Endothelial cell of umbilical vein (primary cell): ENCODE results near the gene CA11. TPM values are rescaled to one million over a fixed set of nuclear protein-coding genes. Genes with fewer than 3 reads are reported as not detected.

Experiments used
- BruUV-seq: library from RNA; stranded (reverse); fragments of 400-500 nt; replicated peaks from 2 replicates; lab custom pipeline; 2021; lab: Mats Ljungman, UMichigan
- CTCF ChIA-PET: fragments of 300-600, 350-600 bp; sonication (Branson Sonifier 250); formaldehyde crosslinking; loops from one replicate; lab custom pipeline; 2021; ENCODE audit warnings: antibody characterized with exemption, inconsistent platforms; lab: Charles Lee
- POLR2A ChIA-PET: fragments of 300-600, 350-600 bp; sonication (Branson Sonifier 250); formaldehyde crosslinking; loops from one replicate; lab custom pipeline; 2021; ENCODE audit warnings: antibody characterized with exemption, inconsistent platforms; lab: Charles Lee
- DNase-seq: peaks from one replicate; pipeline ENCODE4 v3.0.0-alpha.2; 2011; ENCODE audit warnings: low read depth, low spot score
- FAIRE-seq: peaks from 2 replicates; lab custom pipeline; 2011; peaks lifted over from hg19 to GRCh38; lab: Jason Lieb, UNC
- H2AFZ ChIP-seq: 2 replicates; pipeline ENCODE4 v1.6.0; 2012; ENCODE audit warnings: low read depth, low read length, control low read depth, inconsistent platforms
- H3K27ac ChIP-seq: 2 replicates; pipeline ENCODE4 v1.5.1; 2011; ENCODE audit warnings: low read depth, mild to moderate bottlenecking, control low read depth, low read length, moderate library complexity; ENCODE audit not compliant: insufficient read depth
- H3K27me3 ChIP-seq, 2 experiments: 2 replicates each; pipeline versions ENCODE4 v1.6.0 to v1.6.1; 2011; ENCODE audit warnings: low read length in 2 of 2, mixed read lengths in 1 of 2; ENCODE audit not compliant: control insufficient read depth in 2 of 2, insufficient read depth in 2 of 2
- H3K36me3 ChIP-seq, 2 experiments: 2 replicates in 1 of 2; 3 replicates in 1 of 2; pipeline ENCODE4 v1.5.1; 2011; ENCODE audit warnings: low read length in 2 of 2, mild to moderate bottlenecking in 1 of 2, moderate library complexity in 1 of 2; ENCODE audit not compliant: control insufficient read depth in 2 of 2, insufficient read depth in 2 of 2; ENCODE audit errors: extremely low read depth in 1 of 2
- H3K4me1 ChIP-seq: 3 replicates; pipeline ENCODE4 v1.5.1; 2011; ENCODE audit warnings: mild to moderate bottlenecking, low read length; ENCODE audit not compliant: control insufficient read depth, insufficient read depth; ENCODE audit errors: extremely low read depth
- H3K4me2 ChIP-seq: 2 replicates; pipeline ENCODE4 v1.6.1; 2011; ENCODE audit warnings: low read length, control low read depth, mixed read lengths; ENCODE audit not compliant: insufficient read depth
- H3K4me3 ChIP-seq, 3 experiments: fragments of 200-600 bp in 1 of 3; sonication (generic), shearing (Covaris generic) in 1 of 3; replicated peaks in 1 of 3; 2 replicates each; pipeline ENCODE4 v1.5.1; 2011 to 2016; ENCODE audit warnings: control low read depth in 3 of 3, low read length in 3 of 3, mild to moderate bottlenecking in 2 of 3, inconsistent platforms in 1 of 3, low read depth in 1 of 3, moderate library complexity in 1 of 3; ENCODE audit not compliant: insufficient read depth in 1 of 3
- H3K79me2 ChIP-seq: 2 replicates; pipeline ENCODE4 v1.6.0; 2012; ENCODE audit warnings: low read length, inconsistent platforms; ENCODE audit not compliant: control insufficient read depth, insufficient read depth
- H3K9ac ChIP-seq: replicated peaks from 2 replicates; pipeline ENCODE3; 2011; ENCODE audit warnings: low read length, control low read depth; ENCODE audit not compliant: insufficient read depth; ENCODE audit errors: extremely low read depth
- H3K9me1 ChIP-seq: replicated peaks from 3 replicates; pipeline ENCODE4 v1.6.0; 2011; ENCODE audit warnings: mild to moderate bottlenecking, low read length; ENCODE audit not compliant: control insufficient read depth, insufficient read depth; ENCODE audit errors: extremely low read depth
- H3K9me3 ChIP-seq: replicated peaks from 2 replicates; pipeline ENCODE4 v1.5.1; 2012; ENCODE audit warnings: low read length, inconsistent platforms; ENCODE audit not compliant: control insufficient read depth, insufficient read depth
- H4K20me1 ChIP-seq: replicated peaks from 2 replicates; pipeline ENCODE3; 2011; ENCODE audit warnings: mild to moderate bottlenecking, low read length; ENCODE audit not compliant: control insufficient read depth, insufficient read depth; ENCODE audit errors: extremely low read depth
- CTCF ChIP-seq, 2 donors: IDR thresholded peaks; 1 replicate in 1 of 2; 2 replicates in 1 of 2; pipeline ENCODE4 v1.5.1; 2011; ENCODE audit warnings: low read length in 2 of 2, mild to moderate bottlenecking in 2 of 2, moderate library complexity in 2 of 2, control low read depth in 1 of 2, inconsistent platforms in 1 of 2, low read depth in 1 of 2; ENCODE audit not compliant: insufficient read depth in 1 of 2; ENCODE audit errors: extremely low read depth in 1 of 2
- EZH2 ChIP-seq: IDR thresholded peaks from 2 replicates; pipeline ENCODE4 v1.6.1; 2012; ENCODE audit warnings: borderline replicate concordance, low read depth, mild to moderate bottlenecking, moderate library complexity, low read length, inconsistent platforms; ENCODE audit not compliant: severe bottlenecking
- FOS ChIP-seq: IDR thresholded peaks from 2 replicates; pipeline ENCODE4 v1.6.1; 2011; ENCODE audit warnings: mild to moderate bottlenecking, low read length, moderate library complexity, borderline replicate concordance; ENCODE audit not compliant: insufficient read depth
- GATA2 ChIP-seq: IDR thresholded peaks from 2 replicates; pipeline ENCODE4 v1.7.0; 2011; ENCODE audit warnings: low read depth, mild to moderate bottlenecking, moderate library complexity, mixed read lengths, low read length; ENCODE audit not compliant: insufficient read length, insufficient read depth
- JUN ChIP-seq: IDR thresholded peaks from 2 replicates; pipeline ENCODE4 v1.6.1; 2011; ENCODE audit warnings: borderline replicate concordance, low read depth; ENCODE audit not compliant: insufficient read length, insufficient read depth
- POLR2A ChIP-seq: IDR thresholded peaks from 2 replicates; pipeline ENCODE4 v1.6.1; 2012; ENCODE audit warnings: low read depth, mild to moderate bottlenecking, control low read depth, low read length
- POLR2AphosphoS5 ChIP-seq: IDR thresholded peaks from 2 replicates; pipeline ENCODE4 v1.6.1; 2012; ENCODE audit warnings: low read depth, mild to moderate bottlenecking, control low read depth, low read length, moderate library complexity; ENCODE audit not compliant: insufficient read depth
- dilution Hi-C: fragments of 300-500 bp; cut with MboI; formaldehyde crosslinking; loops from one replicate; pipeline ENCODE4 v1.15.0; 2019; ENCODE audit warnings: low sequenced_read_pairs; ENCODE audit not compliant: extremely low pct_ligation_motif_present
- intact Hi-C: fragments of 100-400 bp; cut with micrococcal nuclease; formaldehyde crosslinking; loops from one replicate; pipeline ENCODE4 v1.10.0; 2022
- polyA plus RNA-seq, 4 experiments: library from polyadenylated mRNA; depleted of rRNA in 3 of 4; stranded (reverse) in 3 of 4; unstranded in 1 of 4; fragments of >200 nt; gene quantifications; 2 replicates each; pipeline versions ENCODE4 v1.2.1 to v1.2.3, GENCODE V29; 2011 to 2012; ENCODE audit warnings: missing spikeins in 1 of 4
- total RNA-seq: library from RNA; stranded (reverse); gene quantifications from 2 replicates; pipeline ENCODE4 v1.2.3, GENCODE V29; 2021
- TF ChIP-seq, protein P1 (sequence below): IDR thresholded peaks from 2 replicates; pipeline ENCODE4 v1.6.1; 2011; ENCODE audit not compliant: insufficient read depth, insufficient read length

The CA11 gene
- total and polyA plus RNA-seq, 2 donors (not counting 3 experiments of a cell fraction or from before 2014, with no cell fraction given): 2.8 to 4.7 TPM

DNA sequence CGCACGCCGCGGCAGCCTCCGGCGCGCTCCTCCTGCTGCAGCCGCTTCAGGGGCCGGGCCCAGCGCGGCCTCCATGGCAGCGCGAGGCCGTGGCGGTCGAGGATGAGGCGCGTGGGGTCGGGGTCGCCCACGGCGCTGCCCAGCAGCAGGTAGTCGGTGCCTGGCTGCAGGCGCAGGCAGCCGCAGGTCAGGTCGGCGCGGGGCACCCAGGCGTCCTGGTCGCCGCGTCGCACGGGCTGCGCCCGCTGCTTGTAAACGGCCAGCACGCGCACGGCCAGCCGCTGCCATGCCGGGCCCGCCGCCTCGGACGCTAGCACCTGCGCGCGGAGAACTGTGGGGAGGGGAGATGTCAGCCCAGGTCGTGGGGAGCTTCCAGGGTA is 15.7 kb upstream of the CA11 start:
- intact Hi-C loops: no loop called here
- no peak overlapping the region for H2AFZ ChIP-seq
- POLR2A ChIA-PET: no interaction called here
- no peak overlapping the region for H3K27ac ChIP-seq
- FAIRE-seq (no peak), DNase-seq (no peak)
- no TSS peak for BruUV-seq
- H3K9ac ChIP-seq: no peak overlapping the region
- H3K36me3 ChIP-seq: no peaks in the 10 kb centered on the region
- no peak for TF ChIP-seq POLR2A
- TF ChIP-seq GATA2: no peak
- no peak for TF ChIP-seq EZH2
- TF ChIP-seq, protein P1, sequence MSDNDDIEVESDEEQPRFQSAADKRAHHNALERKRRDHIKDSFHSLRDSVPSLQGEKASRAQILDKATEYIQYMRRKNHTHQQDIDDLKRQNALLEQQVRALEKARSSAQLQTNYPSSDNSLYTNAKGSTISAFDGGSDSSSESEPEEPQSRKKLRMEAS: no peak
- TF ChIP-seq POLR2AphosphoS5: no peak
- TF ChIP-seq JUN: no peak
- TF ChIP-seq CTCF (IDR thresholded peaks at IDR 0.05; ENCODE audit: extremely low read depth in 1 of 2, insufficient read depth in 1 of 2, low read depth in 1 of 2, low read length in 2 of 2): no peak
- TF ChIP-seq FOS: no peak
- H3K4me3 ChIP-seq: no peak overlapping the region
- no peaks in the 10 kb centered on the region for H4K20me1 ChIP-seq
- peaks cover 0 to 2% of the 10 kb centered on the region in 2 experiments for H3K27me3 ChIP-seq
- no peaks in the 10 kb centered on the region for H3K79me2 ChIP-seq
- H3K4me2 ChIP-seq: no peak overlapping the region
- peaks cover 2% of the 10 kb centered on the region for H3K4me1 ChIP-seq
- CTCF ChIA-PET: no interaction called here
- no peaks in the 10 kb centered on the region for H3K9me1 ChIP-seq
- no peaks in the 10 kb centered on the region for H3K9me3 ChIP-seq
- dilution Hi-C loops: no loop called here
